Subcutaneous adipose tissue (tissue), 4 donors: ENCODE results near the gene CYP3A5. TPM values are rescaled to one million over a fixed set of nuclear protein-coding genes. Genes with fewer than 3 reads are reported as not detected.

Experiments
- CTCF ChIP-seq: fragments of 450-650 bp; IDR thresholded peaks from one replicate; pipeline ENCODE4 v1.5.1; 2016; ENCODE audit warnings: low read depth, mild to moderate bottlenecking, control low read depth, antibody characterized with exemption, moderate library complexity
- total RNA-seq, 4 donors: library from RNA; depleted of rRNA; stranded (reverse); fragments of >200 nt; gene quantifications; one replicate each; pipeline ENCODE4 v1.1.0, GENCODE V29; 2016

CYP3A5 gene
- total RNA-seq, 4 donors from 2014 or later, result 0.88 to 191 (median 58.1) TPM

- no peak for TF ChIP-seq CTCF
Measured at GRCh38 chr7:99617192-99617781, 62.5 kb downstream of the CYP3A5 start.

- TF ChIP-seq CTCF, result no peak
Measured at GRCh38 chr7:99616359-99617191, 63.2 kb downstream of the CYP3A5 start, which contains the start of gene ZSCAN25. Gene ZSCAN25, plus strand, starts transcription at chr7:99616946. Its CDS starts 2,661 bp downstream, at chr7:99619607.

- no peak for TF ChIP-seq CTCF
Measured at GRCh38 chr7:99615989-99616358, 63.8 kb downstream of the CYP3A5 start.

GRCh38 chr7:99614495-99614894 is 65.3 kb downstream of the CYP3A5 start:
- TF ChIP-seq CTCF, result no peak

- TF ChIP-seq CTCF, result no peak
Measured at GRCh38 chr7:99607548-99607947, 72.2 kb downstream of the CYP3A5 start.

GRCh38 chr7:99606531-99606930 is 73.3 kb downstream of the CYP3A5 start:
- TF ChIP-seq CTCF, result no peak

GRCh38 chr7:99605527-99605926 is 74.3 kb downstream of the CYP3A5 start:
- no peak for TF ChIP-seq CTCF
